GM18520 (cell line): ENCODE results near the gene ACD.

ENCODE experiments used
- ATAC-seq: cut with Tn5 transposase; IDR thresholded peaks from one replicate; pipeline ENCODE4 v1.9.1; 2021; ENCODE audit not compliant: unreplicated experiment

Gene ACD

GRCh38 chr16:67648088-67648763, 11.8 kb downstream of the ACD start:
- no peak for ATAC-seq

- no peak for ATAC-seq
Measured at GRCh38 chr16:67647681-67648080, 12.4 kb downstream of the ACD start.

DNA sequence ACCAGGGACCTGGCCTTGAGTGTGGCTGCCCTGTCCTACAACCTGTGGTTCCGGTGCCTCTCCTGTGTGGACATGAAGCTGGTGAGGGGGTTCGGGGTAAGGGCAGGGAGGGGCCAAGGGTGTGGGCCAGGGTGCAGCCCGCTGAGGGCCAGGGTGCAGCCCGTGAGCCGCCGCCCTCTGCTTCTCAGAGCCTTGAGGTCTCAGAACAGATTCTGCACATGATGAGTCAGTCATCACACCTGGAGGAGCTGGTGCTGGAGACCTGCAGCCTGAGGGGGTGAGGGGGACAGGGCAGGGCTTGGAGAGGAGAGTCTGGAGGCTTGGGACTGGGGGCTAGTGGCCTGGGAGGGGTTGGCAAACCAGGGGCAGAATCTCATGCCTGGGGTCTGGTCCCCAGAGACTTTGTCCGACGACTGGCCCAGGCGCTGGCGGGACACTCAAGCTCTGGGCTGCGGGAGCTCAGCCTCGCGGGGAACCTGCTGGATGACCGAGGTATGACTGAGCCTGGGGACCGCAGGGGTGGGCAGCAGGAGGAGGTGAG, 12.9 kb downstream of the ACD start:
- no peak for ATAC-seq

DNA sequence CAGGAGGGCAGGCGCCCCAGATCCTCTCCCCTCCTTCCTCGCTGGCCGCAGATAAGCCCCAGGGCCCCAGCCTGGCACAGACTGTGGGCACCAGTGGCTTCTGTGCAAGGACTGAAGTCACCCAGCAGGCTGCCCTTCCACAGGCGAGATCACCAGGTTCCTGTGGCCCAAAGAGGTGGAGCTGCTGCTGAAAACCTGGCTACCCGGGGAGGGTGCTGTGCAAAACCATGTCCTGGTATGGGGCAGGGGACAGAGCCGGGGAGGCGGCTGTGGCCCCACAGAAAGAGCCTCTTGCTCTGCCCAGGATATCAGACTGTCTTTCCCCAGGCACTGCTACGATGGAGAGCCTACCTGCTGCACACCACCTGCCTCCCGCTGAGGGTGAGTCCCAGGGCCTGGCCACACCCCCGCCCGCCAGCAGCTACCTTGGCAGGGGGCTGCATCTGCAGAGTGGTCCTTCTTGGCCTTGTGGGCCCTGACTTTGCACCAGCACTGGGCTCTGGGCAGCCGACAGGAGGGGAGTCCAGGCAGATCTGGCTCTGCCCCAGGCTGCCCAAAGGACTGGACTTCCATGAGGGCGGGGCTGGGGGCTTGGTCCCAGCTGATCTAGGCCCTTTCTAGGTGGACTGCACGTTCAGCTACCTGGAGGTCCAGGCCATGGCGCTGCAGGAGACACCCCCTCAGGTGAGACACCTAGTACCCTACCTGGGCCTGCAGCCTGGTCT, 14.5 kb downstream of the ACD start:
- no peak for ATAC-seq

DNA sequence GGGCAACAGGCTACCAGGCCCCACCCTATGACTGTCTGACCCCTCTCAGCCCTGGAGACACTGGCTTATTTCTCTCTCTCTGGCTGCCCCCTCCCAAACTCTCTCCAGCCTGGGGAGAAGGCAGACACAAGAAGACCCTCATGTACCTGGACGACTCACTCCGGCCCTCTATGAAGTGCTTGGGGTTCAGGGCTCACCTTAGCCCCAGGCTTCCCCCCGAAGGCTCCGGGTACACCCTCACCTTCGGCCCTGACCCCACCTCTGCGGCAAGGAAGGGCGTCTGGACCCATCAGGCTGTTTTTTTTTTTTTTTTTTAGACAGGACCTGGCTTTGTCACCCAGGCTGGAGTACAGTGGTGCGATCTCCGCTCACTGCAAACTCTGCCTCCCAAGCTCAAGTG, 16.0 kb downstream of the ACD start:
- no peak for ATAC-seq

- ATAC-seq: no peak
Measured at GRCh38 chr16:67641779-67642708, 18.0 kb downstream of the ACD start.

GRCh38 chr16:67637625-67638024, 22.4 kb downstream of the ACD start:
- ATAC-seq: no peak

- ATAC-seq: no peak
Measured at GRCh38 chr16:67636713-67637112, 23.3 kb downstream of the ACD start.

DNA sequence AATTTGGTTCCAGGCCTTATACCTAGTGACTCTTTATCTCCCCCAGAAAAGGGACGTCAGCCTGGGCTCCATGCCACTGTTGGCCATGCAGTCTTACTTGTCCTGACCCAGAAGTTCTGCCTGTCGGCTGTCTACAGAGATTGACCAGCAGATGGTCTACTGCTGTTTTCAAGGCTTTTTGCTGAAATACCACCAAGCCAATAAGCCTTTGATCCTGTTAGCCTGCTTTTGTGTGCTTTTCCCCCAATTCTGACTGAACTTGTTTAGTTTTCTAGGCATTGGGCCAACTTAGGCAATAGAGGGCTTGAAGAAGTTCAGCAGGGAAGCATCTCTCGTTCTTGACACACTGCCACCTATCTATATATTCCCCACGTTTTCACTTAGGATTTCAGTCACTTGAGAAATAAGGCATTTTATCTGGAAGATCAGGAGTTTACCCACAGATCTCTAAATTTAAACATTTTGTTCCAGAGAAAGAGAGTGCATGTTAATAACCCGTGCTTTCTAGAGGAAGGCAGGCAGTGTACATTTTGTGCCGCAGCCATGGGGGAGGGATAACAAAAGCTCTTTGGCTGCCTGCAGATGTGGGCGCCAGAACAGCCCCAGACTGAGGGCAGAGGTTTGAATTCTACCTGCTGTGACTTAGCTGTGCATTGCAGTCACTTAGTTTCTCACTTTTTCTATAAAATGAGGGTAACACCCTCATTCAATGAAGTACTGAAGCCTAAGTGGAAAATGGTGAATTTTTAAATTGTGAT, 27.5 kb downstream of the ACD start:
- ATAC-seq: no peak

DNA sequence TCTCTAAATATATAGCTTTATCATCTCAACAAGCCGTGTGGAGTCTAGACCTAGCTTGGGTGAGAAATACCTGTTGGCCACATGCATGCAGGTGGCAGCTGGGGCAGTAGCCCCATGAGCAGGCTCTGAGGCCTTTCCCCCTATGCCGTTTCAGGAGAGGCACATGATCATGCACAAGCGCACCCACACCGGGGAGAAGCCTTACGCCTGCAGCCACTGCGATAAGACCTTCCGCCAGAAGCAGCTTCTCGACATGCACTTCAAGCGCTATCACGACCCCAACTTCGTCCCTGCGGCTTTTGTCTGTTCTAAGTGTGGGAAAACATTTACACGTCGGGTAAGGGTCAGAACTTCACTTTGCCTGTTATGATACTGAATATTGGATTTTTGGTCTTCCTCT, 31.8 kb downstream of the ACD start:
- no peak for ATAC-seq

DNA sequence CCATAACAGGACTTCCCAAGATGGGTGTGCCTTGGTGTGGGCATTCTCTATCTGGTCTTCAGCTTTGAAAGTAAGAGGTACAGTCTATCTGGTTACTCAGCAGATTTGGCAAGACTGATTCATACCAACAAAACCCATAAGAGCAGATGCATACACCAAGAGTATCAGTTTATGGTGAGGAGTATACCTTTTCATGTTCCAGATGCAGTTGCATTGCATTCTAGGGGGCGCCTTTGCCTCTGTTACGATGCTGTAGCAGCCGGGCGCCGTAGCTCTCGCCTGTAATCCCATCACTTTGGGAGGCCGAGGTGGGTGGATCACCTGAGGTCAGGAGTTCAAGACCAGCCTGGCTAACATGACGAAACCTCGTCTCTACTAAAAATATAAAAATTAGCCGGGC, 46.3 kb downstream of the ACD start:
- no peak for ATAC-seq

- ATAC-seq: no peak
Measured at GRCh38 chr16:67608364-67608763, 51.7 kb downstream of the ACD start.
